A549 (cell line): ENCODE measurements around the gene MRRF. TPM values are rescaled to one million over a fixed set of nuclear protein-coding genes. Genes with fewer than 3 reads are reported as not detected.

ENCODE experiments used
- ATAC-seq, 2 experiments: fragments of 200-7000 bp in 1 of 2; fragments of >200 bp in 1 of 2; cut with Nextera tagmentation in 1 of 2; cut with Tn5 transposase in 1 of 2; 3 replicates each; pipeline versions ENCODE4 v1.8.0 to v1.9.1; 2018 to 2020; ENCODE audit warnings: mild to moderate bottlenecking in 1 of 2, moderate library complexity in 1 of 2
- CTCF ChIA-PET: fragments of 300-600 bp; sonication (Branson Sonifier 250); formaldehyde crosslinking; extraction: SDS; loops from one replicate; lab custom pipeline; 2021; ENCODE audit warnings: antibody characterized with exemption, inconsistent platforms; lab: Yijun Ruan, JAX
- POLR2A ChIA-PET: fragments of 350-600 bp; formaldehyde crosslinking; extraction: SDS; loops from one replicate; lab custom pipeline; 2021; ENCODE audit warnings: antibody characterized with exemption, inconsistent platforms; lab: Yijun Ruan, JAX
- DNase-seq, 2 experiments: peaks; one replicate each; pipeline versions ENCODE4 v3.0.0 to v3.0.0-alpha.2; 2011 to 2016; ENCODE audit warnings: low read depth in 1 of 2, low spot score in 1 of 2
- FAIRE-seq: peaks from 2 replicates; lab custom pipeline; 2011; peaks lifted over from hg19 to GRCh38; lab: Jason Lieb, UNC
- H3K27ac ChIP-seq, 2 experiments: fragments of >200 bp; sonication (Bioruptor Twin); formaldehyde crosslinking; 3 replicates each; pipeline ENCODE4 v1.5.1; 2016 to 2017
- H3K4me1 ChIP-seq: fragments of >200 bp; sonication (Bioruptor Twin); formaldehyde crosslinking; 3 replicates; pipeline ENCODE4 v1.6.1; 2016
- H3K4me2 ChIP-seq: fragments of >200 bp; sonication (Bioruptor Twin); formaldehyde crosslinking; 3 replicates; pipeline ENCODE4 v1.6.1; 2016
- H3K4me3 ChIP-seq: fragments of >200 bp; sonication (Bioruptor Twin); formaldehyde crosslinking; 3 replicates; pipeline ENCODE4 v1.5.1; 2016
- H3K9me3 ChIP-seq: fragments of >200 bp; sonication (Bioruptor Twin); formaldehyde crosslinking; 3 replicates; pipeline ENCODE4 v1.6.1; 2016
- ATOH8 ChIP-seq: fragments of 250-450 bp; sonication (Bioruptor Pico); IDR thresholded peaks from 2 replicates; pipeline ENCODE4 v1.5.0; 2020; ENCODE audit warnings: low read depth, mild to moderate bottlenecking, moderate library complexity
- CBX2 ChIP-seq: fragments of 200-600 bp; sonication (generic); IDR thresholded peaks from 2 replicates; pipeline ENCODE4 v1.6.1; 2016; ENCODE audit warnings: low read depth, mild to moderate bottlenecking, borderline replicate concordance
- E2F6 ChIP-seq: IDR thresholded peaks from 2 replicates; pipeline ENCODE4 v1.6.1; 2012; ENCODE audit warnings: low read depth, borderline replicate concordance
- EHF ChIP-seq: fragments of 250-450 bp; sonication (Bioruptor Pico); IDR thresholded peaks from 2 replicates; pipeline ENCODE4 v1.5.0; 2020; ENCODE audit warnings: mild to moderate bottlenecking
- FOSB ChIP-seq: fragments of 250-450 bp; sonication (Bioruptor Pico); IDR thresholded peaks from 2 replicates; pipeline ENCODE4 v1.5.0; 2020; ENCODE audit warnings: mild to moderate bottlenecking, moderate library complexity
- FOXS1 ChIP-seq: fragments of 250-450 bp; sonication (Bioruptor Pico); IDR thresholded peaks from 2 replicates; pipeline ENCODE4 v1.5.0; 2020; ENCODE audit warnings: mild to moderate bottlenecking, moderate library complexity
- GATA3 ChIP-seq: IDR thresholded peaks from 2 replicates; pipeline ENCODE4 v1.6.1; 2012; ENCODE audit warnings: borderline replicate concordance
- HDAC2 ChIP-seq: fragments of 200-600 bp; sonication (generic); IDR thresholded peaks from 2 replicates; pipeline ENCODE4 v1.6.1; 2016
- HEYL ChIP-seq: fragments of 250-450 bp; sonication (Bioruptor Pico); IDR thresholded peaks from 2 replicates; pipeline ENCODE4 v1.8.0; 2021; ENCODE audit warnings: mild to moderate bottlenecking, moderate library complexity
- HOXB13 ChIP-seq: fragments of 250-450 bp; sonication (Bioruptor Pico); IDR thresholded peaks from 2 replicates; pipeline ENCODE4 v1.5.0; 2020; ENCODE audit warnings: low read depth, mild to moderate bottlenecking, moderate library complexity
- HOXB5 ChIP-seq: fragments of 250-450 bp; sonication (Bioruptor Pico); IDR thresholded peaks from 2 replicates; pipeline ENCODE4 v1.5.0; 2020; ENCODE audit warnings: mild to moderate bottlenecking, moderate library complexity
- KDM5A ChIP-seq: fragments of 200-600 bp; sonication (generic); IDR thresholded peaks from 2 replicates; pipeline ENCODE4 v1.6.1; 2016; ENCODE audit warnings: antibody characterized with exemption, mild to moderate bottlenecking
- NFE2L2 ChIP-seq: fragments of 150-350 bp; conservative IDR thresholded peaks from 2 replicates; pipeline ENCODE4 v1.6.1; 2014; ENCODE audit warnings: low read length
- NPAS2 ChIP-seq: fragments of 250-450 bp; sonication (Bioruptor Pico); IDR thresholded peaks from 2 replicates; pipeline ENCODE4 v1.8.0; 2022; ENCODE audit warnings: mild to moderate bottlenecking, moderate library complexity, borderline replicate concordance
- POLR2AphosphoS2 ChIP-seq: conservative IDR thresholded peaks from 2 replicates; pipeline ENCODE4 v1.6.1; 2012; ENCODE audit warnings: low read length, improper control_type of control experiment, inconsistent platforms
- RCOR1 ChIP-seq: fragments of 150-350 bp; IDR thresholded peaks from 2 replicates; pipeline ENCODE4 v1.6.1; 2014; ENCODE audit warnings: antibody characterized with exemption, low read length, low read depth
- RFX5 ChIP-seq: fragments of 450-650 bp; IDR thresholded peaks from 2 replicates; pipeline ENCODE4 v1.7.1; 2014; ENCODE audit warnings: antibody characterized with exemption, mild to moderate bottlenecking, moderate library complexity
- SMC3 ChIP-seq: fragments of >200 bp; sonication (Bioruptor Twin); formaldehyde crosslinking; IDR thresholded peaks from 3 replicates; pipeline ENCODE4 v1.6.1; 2018; ENCODE audit warnings: inconsistent platforms
- ZFP36 ChIP-seq: fragments of 450-650 bp; IDR thresholded peaks from 2 replicates; pipeline ENCODE4 v1.6.1; 2014; ENCODE audit warnings: borderline replicate concordance; ENCODE audit not compliant: partially characterized antibody
- ZSCAN20 ChIP-seq: fragments of 250-450 bp; sonication (Bioruptor Pico); IDR thresholded peaks from 2 replicates; pipeline ENCODE4 v1.8.0; 2022; ENCODE audit warnings: mild to moderate bottlenecking, moderate library complexity
- WGBS: methylation state at CpG from one replicate; pipeline ENCODE4 v1.1.6; 2017; ENCODE audit errors: missing lambda C conversion rate; 5-methylcytosine and 5-hydroxymethylcytosine counted together
- polyA plus RNA-seq, 4 experiments: library from polyadenylated mRNA; depleted of rRNA in 3 of 4; stranded (reverse); fragments of >200 nt; fragmentation: RNase III in 1 of 4; extraction: RNeasy Plus Mini Kit Qiagen cat#74134 plus additional on column Dnase treatment in 1 of 4; gene quantifications; 2 replicates in 3 of 4; 3 replicates in 1 of 4; pipeline ENCODE4 v1.2.3, GENCODE V29; 2011 to 2017

The MRRF gene
- polyA plus RNA-seq, 2 of the 4 experiments (the other 2 are of a cell fraction) = 63.6 to 107 TPM

DNA sequence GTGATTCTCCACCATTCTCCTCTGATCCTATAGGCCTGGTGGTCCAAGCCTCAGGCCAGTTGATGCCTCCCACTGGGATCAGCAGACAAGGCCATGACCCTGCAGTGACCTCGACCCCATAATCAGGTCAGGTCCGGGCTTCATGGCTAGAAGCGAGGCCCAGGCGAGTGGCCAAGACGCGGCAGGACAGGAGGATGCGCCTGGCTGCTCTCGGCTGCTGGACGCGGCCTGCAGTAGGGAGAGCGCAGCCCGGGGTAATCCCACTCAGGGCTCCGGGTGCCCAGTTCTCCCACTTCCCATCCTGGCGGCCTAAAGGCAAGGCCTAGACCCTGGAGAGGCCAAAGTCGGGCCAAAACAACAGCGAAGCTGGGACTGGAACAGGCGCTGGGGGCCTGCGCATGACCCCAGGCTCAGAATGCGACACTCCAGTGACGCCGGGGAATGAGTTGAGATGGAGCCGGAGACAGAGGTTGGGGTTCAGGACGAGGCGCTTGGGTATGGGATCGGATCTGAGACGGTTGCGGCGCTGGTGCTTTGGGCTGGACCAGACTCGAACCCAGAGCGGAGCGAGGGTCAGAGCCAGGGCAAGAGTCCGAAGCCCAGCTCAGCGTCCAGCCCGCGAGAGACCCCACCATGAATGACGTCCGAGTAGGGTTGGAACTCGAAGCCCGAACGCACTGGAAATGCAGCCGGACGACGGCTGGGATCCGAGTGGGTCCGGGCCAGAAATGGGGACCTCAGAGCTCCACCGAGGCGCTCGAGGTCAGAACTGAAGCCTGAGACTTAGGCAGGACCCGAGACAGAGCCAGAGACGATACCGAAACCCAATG is 39.2 kb upstream of the MRRF start (continued):
- TF ChIP-seq FOXS1 (CRISPR knock-in tag) (no peak), RCOR1 (no peak), EHF (CRISPR knock-in tag) (no peak), NPAS2 (no peak), ATOH8 (no peak), SMC3 (no peak)

DNA sequence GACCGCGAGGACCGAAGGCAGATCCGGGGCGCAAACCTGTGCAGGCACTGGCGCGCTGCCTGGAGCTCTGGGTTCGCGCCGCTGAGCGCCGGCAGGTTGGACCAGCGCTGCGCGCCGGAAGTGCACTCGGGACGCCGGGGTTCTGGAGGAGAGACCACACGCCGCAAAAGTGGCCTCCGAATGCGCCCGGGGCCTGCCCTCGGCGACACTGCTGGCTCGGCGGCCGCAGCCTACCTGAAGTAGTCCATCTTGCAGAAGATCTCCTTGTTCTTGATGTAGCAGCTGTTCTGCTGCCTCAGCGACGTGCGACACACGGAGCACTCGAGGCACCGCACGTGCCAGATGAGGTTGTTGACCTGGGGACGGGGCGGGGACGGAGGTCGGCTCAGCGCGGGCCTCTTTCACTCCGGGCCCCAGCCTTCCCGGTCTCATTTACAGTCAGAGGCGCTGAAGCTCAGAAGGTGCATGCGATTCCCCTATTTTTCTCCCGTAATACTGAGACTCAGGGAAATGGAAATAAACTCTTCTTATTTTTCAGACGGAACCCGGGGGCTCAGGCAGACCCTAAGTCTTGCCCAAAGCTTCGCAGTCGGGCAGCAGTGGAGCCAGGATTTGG is 38.4 kb upstream of the MRRF start:
- CTCF ChIA-PET = interaction anchor here (0.5 to 1.6 kb wide), 9 partner anchors 9 to 122 kb away, joined by 3 to 5 read pairs (median 3); no protein-coding TSS in a partner anchor

DNA sequence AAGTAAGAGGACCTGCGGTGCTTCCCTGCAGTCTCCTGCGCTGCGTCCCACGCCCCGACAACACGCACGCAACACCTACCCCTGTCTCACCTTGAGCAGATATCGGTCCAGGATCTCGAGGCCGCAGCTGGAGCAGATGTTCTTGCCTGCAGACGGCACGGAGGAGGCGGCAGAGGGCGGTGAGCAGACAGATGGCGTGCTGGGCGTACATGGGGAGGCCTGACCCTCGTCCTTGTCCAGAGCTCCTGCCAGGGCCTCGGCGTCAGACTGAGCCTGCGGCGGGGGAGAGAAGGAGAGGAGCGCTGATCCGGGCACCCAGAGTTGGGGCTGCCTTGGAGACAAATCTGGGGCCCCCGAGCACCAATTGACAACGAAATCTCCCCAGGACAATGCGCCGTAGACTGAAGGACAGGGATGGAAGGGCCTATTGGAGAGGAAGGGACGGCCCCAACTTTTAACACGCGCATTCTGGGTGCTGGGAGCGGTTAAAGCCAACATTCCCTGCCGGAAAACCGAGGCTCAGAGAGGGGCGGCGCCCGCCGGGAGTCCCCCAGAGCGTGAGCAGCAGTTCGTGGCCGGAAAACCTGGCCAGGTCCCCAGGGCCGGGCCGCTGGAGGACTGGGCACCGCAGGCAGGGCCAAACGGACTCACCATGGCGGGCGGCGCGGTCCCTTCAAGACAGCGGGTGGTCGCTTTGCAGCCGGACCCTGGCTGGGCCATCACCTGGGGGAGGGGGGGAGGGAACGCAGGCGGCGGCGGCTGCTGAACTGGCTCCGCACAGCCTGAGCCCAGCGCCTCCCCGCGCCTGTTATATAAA is 37.7 kb upstream of the MRRF start:
- Histone ChIP-seq H3K4me2 (peak overlapping the region; percentile 96), H3K27ac (no peak overlapping the region), H3K4me1 (peaks cover 10% of the 10 kb centered on the region; the same call in 1 of the 3 replicates), H3K4me3 (peak overlapping the region; percentile 57)
- POLR2A ChIA-PET = no interaction called here
- peak; percentile 55 to 69; a peak in 4 of 6 replicates for ATAC-seq
- 40% methylated on average over 42 of the region's 59 CpGs for WGBS
- TF ChIP-seq SMC3 (0 out of 3 replicates have a peak, but pooled peaks have one; percentile 28), GATA3 (no peak), ZSCAN20 (no peak), RFX5 (no peak)
- TF ChIP-seq, all 56 proteins: peak for 1
- H3K9me3 ChIP-seq = no peaks in the 10 kb centered on the region
- CTCF ChIA-PET = interaction anchor here (0.5 to 1.6 kb wide), 8 partner anchors 27 to 123 kb away, joined by 3 to 5 read pairs (median 3); no protein-coding TSS in a partner anchor
- FAIRE-seq = no peak
- no peak for DNase-seq

More for the DNA sequence above, 38.4 kb upstream of the MRRF start:
- Histone ChIP-seq H3K9me3 (no peaks in the 10 kb centered on the region), H3K4me1 (peaks cover 10% of the 10 kb centered on the region; the same call in 1 of the 3 replicates), H3K4me3 (no peak overlapping the region), H3K4me2 (no peak overlapping the region), H3K27ac (no peak overlapping the region)
- no peak for DNase-seq
- WGBS = 72% methylated on average over 50 of the region's 51 CpGs
- TF ChIP-seq EHF (CRISPR knock-in tag) = no peak
- no peak for TF ChIP-seq HEYL
- TF ChIP-seq RCOR1 = no peak
- no peak for TF ChIP-seq CBX2
- no peak for TF ChIP-seq KDM5A
- no peak for ATAC-seq
- POLR2A ChIA-PET = no interaction called here
- no peak for FAIRE-seq

DNA sequence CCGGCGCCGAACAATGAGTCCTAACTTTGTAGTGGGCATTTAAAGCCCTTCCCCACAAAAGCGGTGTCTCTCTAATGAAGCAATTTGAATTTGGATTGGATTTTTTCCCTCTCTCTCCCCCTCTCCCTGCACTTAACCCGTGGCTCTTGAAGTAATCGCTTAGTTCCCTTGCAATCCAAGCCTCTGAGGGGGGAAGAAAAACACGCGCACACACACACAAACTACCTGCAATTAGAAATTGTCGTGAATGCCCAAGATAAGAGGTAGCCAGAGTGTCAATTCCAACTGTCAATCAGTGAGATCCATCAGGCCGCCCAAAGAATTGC is 37.1 kb upstream of the MRRF start:
- TF ChIP-seq KDM5A (no peak), HOXB13 (CRISPR knock-in tag) (no peak), HOXB5 (CRISPR knock-in tag) (no peak), POLR2AphosphoS2 (no peak), HDAC2 (no peak), ZFP36 (no peak), E2F6 (no peak), NFE2L2 (no peak), FOSB (CRISPR knock-in tag) (no peak)
- ChIA-PET CTCF (no interaction called here), POLR2A (interaction anchor here (0.6 kb wide), 1 partner anchor 89 kb away, joined by 4 read pairs; no protein-coding TSS in a partner anchor)
- Histone ChIP-seq H3K9me3 (no peaks in the 10 kb centered on the region), H3K4me2 (peak overlapping the region; percentile 96), H3K4me3 (peak overlapping the region; percentile 57), H3K27ac (no peak overlapping the region), H3K4me1 (peaks cover 10% of the 10 kb centered on the region; the same call in 1 of the 3 replicates)
- no peak for DNase-seq
- 4% methylated on average over 10 of the region's 10 CpGs for WGBS
- no peak for FAIRE-seq
- ATAC-seq = peak in 1 of 2 experiments; percentile 9; a peak in 2 of 6 replicates
